GM21390 (cell line): ENCODE data around the gene TNFRSF12A.
"Not testable (repeated sequence)": the region's sequence is repeated elsewhere in the genome, so short reads cannot be mapped to it uniquely, and the experiment has no call there.

Source experiments
- ATAC-seq: cut with Tn5 transposase; IDR thresholded peaks from one replicate; pipeline ENCODE4 v1.9.1; 2021; ENCODE audit not compliant: unreplicated experiment

Gene TNFRSF12A

DNA sequence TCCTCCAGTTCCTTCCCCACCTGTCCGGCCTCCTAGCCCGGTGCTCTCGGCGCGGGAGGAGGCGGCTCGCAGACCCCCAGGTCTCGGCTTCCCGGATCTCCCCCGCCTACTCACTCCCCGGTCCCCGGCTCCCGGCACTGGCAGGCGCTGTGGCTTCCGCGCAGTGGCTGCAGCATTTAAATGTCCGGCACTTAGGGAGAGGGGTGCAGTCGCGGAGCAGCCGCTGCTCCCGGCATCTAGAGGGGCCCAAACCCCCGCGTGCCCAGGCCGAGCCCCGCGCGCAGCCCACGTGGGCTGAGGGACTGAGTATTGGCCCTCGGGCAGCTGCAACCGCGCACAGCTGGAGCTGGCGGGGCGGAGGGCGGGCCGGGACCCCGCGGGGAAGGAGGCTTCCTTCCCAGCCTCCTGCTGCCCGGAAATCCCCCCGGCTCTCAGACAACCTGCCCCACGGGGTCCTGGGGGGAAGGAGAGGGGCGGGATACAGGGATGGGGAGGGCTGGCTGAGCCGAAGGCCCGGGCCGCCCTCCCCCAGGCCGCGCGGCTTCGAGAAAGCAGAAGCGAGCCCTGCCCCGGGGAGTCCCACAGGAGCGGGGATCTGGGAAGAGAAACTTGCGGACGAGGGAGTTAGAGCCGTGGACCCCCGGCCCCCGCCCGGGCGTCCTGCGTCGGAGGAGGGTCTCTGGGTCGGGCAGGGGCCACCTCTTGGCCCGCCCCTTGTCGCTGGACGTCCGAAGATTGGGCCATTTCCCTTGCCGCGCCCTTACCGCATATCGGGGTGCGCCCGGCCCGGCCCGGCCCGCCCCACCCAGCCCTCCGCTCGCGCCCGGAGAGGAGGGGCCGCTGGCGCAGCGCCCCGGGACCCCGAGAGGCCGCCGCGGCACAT, 25.8 kb downstream of the TNFRSF12A start, which contains the start of gene MMP25:
Gene MMP25, plus strand, starts transcription at position 804 of the 883 bp plus-strand sequence. CDS start 357 bp downstream, outside the sequence.
- no peak for ATAC-seq

GRCh38 chr16:3046641-3047386, 26.6 kb downstream of the TNFRSF12A start:
- no peak for ATAC-seq

DNA sequence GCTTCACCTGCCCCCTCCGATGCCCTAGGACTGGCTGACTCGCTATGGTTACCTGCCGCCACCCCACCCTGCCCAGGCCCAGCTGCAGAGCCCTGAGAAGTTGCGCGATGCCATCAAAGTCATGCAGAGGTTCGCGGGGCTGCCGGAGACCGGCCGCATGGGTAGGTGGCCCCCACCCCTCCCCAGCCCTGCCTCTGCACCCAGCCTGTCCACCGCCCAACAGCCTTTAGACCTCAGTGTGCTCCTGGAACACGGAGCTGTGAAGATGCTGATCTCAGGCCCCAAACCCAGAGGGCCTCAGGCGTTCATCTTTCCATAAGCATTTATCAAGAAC, 27.2 kb downstream of the TNFRSF12A start:
- no peak for ATAC-seq

- ATAC-seq: no peak
These were observed 29.8 kb downstream of the TNFRSF12A start for GRCh38 chr16:3049921-3050481.

DNA sequence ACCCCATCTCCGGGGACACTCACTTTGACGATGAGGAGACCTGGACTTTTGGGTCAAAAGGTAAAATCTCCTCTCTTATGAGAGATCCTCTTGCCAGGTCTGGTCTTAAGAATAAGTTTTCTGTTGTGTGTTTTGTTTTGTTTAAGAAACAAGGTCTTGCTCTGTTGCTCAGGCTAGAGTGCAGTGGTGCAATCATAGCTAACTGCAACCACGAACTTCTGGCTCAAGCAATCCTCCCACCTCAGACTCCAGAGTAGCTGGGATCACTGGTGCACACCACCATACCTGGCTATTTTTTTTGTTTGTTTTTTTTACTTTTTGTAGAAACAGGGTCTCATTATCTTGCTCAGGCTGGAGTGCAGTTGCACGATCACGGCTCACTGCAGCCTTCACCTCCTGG, 30.3 kb downstream of the TNFRSF12A start:
- ATAC-seq: no peak

- no peak for ATAC-seq
These were observed 30.8 kb downstream of the TNFRSF12A start for GRCh38 chr16:3051009-3051408.

DNA sequence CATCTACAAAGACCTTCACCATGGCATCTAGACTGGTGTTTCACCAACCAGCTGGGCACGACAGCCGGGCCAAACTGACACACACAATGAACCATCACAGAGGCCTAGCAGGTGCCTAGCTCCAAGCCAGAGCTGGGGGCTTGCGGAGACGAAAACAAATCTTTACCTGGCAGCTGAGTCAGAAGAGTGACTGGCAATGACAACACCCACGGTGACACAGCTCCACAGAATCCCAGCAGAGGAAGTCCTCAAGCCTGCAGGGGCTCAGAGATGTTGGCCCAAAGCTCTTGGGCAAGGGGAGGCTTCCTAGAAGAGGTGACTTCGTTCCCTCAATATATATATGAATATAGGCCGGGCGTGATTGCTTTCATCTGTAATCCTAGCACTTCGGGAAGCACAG, 31.3 kb downstream of the TNFRSF12A start:
- no peak for ATAC-seq

DNA sequence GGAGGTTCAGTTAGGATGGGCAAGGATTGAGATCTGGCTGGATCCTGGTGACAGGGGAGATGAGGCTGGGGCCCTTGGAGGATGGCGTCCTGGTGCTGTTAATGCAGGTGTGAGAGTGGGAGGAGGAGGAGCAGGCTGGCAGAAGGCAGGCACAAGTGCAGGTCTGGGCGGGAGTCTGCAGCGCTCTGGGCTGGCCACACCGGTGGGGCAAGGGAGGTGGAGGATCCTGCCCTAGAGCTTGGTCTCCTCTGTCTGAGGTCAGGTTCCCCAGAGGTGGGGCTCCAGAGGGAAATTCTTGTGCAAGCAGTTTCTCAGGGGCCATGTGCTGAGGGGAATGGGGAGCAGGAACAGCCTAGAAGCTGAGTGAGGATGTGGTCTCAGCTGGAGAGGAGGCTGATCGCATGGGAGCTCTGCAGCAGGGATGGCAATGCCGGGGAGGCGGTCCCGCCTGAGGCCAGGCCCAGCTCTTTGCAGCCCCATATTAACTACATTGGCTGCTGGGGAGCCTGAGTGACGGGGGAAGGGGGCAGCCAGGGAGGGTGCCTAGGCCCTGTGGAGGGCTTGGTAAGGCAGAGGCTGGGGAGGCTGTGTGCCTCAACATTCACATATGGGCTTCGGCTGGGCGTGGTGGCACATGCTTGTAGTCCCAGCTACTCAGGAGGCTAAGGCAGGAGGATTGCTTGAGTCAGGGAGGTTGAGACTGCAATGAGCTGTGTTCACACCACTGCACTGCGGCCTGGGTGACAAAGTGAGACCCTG, 32.6 kb downstream of the TNFRSF12A start:
- ATAC-seq: not testable (repeated sequence)

- not testable (repeated sequence) for ATAC-seq
These were observed 33.2 kb downstream of the TNFRSF12A start for GRCh38 chr16:3053330-3053710.

DNA sequence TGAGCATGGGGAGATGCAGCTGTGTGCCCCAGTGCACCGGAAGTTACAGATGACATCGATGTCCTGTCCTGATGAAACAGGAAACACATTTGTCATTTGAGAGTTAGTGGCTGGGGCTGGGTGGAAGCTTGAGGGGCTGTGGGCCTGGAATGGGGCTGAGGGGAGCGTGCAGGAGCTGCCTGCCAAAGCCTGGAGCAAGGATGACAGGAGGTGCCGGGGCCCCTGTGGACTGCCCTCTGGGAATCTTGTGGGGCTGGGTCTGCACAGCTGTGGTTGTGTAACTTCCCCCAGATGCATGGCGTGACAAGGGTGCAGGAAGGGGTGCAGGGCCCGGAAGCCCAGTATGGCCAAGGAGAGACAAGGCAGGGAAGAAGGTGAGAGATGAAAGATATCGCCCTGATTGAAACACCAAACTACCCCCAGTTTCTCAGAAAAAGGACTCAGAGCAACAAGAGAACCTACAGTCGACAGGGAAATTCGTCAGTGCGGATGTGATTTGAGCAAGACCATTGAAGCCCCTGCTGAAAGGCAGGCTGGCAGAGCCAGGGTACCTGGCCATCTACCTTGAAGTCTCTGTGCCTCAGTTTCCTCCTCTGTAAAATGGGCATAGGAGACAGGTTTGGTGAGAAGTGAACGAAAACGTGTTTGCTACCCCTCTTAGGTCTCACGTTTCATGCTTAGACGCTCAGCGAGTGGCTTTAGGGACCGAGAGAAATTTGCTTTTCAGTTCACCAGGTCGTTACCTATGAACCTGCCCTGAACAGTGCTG, 35.0 kb downstream of the TNFRSF12A start:
- ATAC-seq: no peak

GRCh38 chr16:3055734-3056115, 35.6 kb downstream of the TNFRSF12A start:
- not testable (repeated sequence) for ATAC-seq

DNA sequence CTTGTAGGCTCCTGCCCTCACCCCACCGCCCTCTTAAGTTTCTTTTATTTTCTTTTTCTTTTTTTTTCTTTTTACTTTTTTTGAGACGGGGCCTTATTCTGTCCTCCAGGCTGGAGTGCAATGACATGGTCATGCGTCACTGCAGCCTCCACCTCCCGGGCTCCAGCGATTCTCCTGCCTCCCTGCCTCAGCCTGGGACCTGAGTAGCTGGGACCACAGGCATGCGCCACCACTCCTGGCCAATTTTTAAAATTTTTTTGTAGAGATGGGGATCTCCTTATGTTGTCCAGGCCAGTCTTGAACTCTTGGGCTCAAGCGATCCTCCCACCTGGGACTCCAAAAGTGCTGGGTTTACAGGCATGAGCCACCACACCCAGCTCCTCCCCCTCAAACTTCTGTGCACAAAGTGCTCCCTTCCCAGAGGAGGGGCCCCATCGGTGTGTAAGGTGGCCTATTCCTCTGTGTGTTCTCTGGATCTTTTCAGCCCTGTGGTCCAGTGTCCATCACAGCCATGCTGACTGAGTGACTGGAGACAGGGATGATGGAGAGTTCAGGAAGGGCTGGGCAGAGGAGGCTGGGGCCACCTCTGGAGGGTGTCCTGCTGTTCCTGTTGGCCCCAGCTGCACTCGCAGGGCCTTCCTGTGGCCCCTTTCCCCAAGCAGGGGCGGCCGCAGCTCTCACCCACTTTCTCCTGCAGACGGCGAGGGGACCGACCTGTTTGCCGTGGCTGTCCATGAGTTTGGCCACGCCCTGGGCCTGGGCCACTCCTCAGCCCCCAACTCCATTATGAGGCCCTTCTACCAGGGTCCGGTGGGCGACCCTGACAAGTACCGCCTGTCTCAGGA, 36.4 kb downstream of the TNFRSF12A start:
- no peak for ATAC-seq

DNA sequence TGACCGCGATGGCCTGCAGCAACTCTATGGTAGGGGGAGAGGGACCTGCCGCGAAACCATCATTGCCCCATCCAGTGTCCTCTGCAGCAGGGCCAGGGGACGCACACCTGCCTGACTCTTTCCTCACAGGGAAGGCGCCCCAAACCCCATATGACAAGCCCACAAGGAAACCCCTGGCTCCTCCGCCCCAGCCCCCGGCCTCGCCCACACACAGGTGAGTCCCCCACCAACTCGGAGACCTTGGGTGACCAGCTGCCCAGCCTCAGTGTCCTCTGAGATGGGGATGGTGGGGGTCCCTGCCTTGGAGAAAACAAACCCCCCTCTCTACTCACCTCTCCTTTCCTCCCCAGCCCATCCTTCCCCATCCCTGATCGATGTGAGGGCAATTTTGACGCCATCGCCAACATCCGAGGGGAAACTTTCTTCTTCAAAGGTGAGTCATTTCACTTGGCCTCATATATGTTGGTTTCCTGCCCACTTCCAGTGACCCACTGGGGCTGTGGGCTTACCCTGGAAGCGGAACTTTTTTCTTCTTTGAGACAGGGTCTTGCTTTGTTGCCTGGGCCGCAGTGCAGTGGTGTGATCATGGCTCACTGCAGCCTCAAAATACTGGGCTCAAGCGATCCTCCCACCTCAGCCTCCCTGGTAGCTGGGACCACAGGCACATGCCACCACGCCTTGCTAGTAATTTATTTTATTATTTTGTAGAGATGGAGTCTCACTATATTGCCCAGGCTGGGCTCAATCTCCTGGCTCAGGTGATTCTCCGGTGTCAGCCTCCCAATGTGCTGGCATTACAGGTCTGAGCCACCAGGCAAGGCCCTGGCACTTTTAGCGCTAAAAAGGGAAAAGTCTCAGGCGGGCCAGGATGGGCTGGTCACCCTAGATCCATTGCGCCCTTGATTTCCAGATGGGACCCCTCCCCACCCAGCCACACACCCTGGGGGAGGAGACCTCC, 37.3 kb downstream of the TNFRSF12A start:
- ATAC-seq: no peak

GRCh38 chr16:3058139-3059030, 38.2 kb downstream of the TNFRSF12A start:
- ATAC-seq: no peak

DNA sequence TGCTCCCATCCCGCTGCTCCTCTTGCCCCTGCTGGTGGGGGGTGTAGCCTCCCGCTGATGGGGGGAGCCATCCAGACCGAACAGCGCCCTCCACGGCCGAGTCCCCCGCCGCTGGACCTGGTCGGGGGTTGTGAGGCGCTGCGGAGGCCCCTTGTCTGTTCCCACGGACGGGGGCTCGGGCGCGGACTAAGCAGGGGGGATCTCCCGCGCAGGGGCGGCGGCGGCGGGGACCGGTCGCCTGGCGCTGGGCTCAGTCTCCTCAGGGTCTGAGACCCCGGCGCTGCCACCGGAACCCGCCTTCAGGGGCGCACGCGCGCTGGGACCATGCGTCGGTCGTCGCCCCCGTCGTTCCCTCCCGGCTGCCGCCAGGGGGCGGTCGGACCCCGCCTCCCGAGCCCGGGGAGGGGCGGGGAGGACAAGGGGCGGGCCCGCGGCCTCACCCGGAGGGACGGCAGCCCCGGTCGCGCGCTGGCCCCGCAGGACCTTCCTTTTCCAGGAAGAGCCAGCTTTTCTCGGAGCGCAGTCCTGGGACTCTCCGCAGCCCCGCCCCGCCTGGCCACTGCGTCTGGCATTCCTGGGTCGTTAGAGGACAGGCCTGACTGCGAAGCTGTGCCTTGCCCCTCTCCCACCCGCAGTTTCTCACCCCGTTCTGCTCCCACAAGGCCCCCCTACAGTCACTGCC, 39.0 kb downstream of the TNFRSF12A start:
- ATAC-seq: peak; percentile 71

GRCh38 chr16:3059723-3060242, 39.6 kb downstream of the TNFRSF12A start:
- ATAC-seq: no peak
